ENCODE measurements around the gene ISG20L2. TPM values are rescaled to one million over a fixed set of nuclear protein-coding genes. Genes with fewer than 3 reads are reported as not detected.

Gene ISG20L2
- total RNA-seq, 1 donor from 2014 or later, result 27.5 TPM

DNA sequence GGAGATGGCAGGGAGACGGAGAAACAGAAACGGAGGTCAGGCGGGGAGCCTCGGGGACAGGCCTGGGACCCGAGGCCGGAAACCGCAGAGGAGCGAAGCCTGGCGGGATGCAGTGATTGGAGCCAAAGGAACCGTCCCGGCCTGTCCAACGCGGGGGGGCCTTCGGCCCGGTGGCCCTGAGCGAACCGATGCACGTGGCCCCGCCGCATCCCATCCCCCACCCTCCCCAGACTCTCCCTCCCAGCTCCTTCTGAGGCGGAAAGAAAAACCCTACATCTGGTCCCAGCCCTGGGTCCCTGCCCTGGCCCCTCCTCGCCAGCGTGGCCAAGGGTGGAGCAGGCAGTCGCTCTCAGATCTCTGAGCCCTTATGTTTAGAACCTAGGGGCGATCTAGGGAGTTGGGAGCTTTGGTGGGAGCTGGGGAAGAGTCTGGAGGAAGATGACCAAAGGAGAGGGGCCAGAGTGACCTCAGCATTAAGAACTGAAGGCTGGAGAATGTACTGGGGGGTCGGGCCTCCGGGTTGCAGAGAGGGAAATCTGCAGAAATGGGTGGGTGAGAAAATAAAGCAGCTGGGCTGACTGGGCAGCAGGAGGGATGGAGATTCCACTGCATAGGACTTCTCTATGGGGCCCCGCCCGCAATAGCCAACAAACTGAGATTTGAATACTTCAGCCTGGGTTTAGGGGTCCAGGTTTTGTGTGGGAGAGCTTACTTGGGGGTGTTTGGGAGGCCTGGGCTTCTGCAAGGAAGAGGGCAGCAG is 21.7 kb downstream of the ISG20L2 start:
- peak; percentile 35 for ATAC-seq

DNA sequence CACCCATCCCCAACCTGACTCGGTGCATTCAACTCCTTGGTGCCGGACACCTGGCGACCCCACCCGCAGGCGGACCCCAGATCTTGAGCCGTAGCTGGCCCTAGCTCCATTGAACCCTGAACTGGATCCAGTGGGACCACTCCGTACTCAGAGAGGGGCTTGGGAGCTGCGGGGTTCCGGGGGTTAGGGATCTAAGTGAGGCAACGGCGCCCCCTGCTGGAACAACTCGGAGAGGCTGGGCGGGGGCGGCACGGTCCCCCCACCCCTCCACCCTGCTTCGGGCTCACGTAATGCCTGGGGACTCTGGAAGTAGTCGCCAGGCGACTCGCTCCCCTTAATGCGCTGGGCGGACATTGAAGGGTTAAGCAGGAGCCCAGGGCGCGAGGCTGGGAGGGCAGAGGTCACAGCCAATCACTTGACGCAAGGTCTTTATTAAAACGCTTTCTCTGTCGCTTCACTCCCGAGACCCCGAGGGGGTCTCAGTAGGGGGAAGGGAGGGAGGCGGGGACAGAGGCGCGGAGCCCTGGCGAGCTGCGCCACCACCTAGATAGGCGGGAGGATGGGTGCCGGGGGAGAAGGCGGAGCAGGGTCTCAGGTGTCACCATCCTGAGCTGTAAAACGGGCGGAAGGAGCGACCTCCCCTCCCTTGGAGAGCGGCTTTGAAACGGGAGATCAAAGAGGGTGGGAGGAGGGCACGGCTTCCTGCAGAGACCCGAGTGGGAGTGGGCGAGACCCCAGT is 22.5 kb downstream of the ISG20L2 start:
- ATAC-seq, result peak; percentile 44

DNA sequence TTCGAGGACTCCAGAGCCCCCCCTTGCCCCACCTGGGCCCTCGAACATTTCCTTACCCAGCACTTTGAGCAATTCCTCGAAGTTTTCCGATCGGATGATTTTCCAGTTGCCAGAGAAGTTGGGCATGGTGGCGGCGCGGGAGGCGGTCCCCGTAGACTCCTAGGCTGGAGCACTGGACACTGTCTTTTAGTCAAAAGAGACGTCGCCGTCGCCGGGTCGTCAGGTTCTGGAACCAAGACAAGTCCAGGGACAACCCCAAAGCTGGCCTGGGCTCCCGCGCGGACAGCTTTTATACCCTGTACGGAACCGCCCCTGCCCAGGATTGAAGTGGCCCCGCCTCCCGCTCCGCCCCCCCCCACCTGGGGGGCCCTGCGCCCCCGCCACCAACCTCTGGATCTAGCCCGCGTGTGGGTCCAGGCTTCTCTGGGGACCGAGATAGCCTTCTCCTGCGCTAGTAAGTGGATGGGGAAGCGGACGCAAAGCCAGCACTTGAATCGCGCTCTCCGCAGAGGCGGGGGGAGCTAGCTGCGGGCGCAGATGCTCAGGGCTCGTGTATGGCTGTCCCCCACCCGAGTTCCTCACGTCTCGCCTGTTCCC is 23.1 kb downstream of the ISG20L2 start, which contains the start of gene CRABP2:
Gene CRABP2 (minus strand): TSS at position 263 of the 597 bp plus-strand sequence. CDS start 137 bp downstream, at position 126.
- ATAC-seq, result peak; percentile 11

DNA sequence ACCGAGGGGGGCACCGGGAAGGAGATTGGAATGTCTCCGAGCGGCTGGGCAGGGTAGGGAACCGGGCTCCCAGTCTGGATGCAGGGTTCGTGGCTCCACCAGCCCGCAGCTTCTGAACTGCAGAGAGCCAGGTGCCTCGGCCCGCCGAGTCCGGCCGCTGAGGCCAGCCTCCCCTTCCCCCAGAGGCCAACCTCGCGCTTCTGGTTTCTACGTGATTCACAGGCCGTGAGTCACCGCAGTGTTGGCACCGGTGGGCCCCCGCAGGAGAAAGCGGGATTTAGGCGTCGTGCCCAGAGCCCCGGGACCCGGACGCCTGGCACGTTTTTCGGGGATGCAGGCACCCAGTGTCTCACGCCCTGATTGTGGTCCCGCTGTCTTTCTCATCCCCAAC is 23.6 kb downstream of the ISG20L2 start:
- peak; percentile 48 for ATAC-seq

DNA sequence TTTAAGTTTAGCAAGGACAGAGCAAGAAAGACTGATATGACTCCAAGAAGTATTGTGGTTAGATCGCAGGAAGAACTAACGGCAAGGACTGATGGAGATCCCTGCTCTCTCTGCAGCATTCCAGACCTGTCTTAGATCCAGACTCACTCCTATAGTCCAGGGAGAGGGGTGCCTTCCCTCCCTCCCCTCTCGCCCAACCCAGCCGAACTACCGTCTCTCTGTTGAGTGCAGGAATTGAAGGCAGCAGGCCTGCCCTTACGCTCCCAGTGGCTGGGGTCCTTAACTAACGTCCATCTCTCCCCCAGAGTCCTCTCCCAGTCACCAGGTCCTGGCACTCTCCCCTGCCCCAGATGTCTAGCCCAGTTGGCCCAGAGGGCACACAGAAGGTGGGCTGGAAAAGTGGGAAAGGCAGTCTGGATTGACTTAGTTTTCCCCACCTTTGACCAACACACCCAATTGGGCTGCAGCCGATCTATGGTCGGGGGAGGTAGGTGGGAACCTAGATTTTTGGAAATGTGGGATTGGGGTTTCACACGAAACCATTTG is 24.3 kb downstream of the ISG20L2 start:
- ATAC-seq, result no peak

DNA sequence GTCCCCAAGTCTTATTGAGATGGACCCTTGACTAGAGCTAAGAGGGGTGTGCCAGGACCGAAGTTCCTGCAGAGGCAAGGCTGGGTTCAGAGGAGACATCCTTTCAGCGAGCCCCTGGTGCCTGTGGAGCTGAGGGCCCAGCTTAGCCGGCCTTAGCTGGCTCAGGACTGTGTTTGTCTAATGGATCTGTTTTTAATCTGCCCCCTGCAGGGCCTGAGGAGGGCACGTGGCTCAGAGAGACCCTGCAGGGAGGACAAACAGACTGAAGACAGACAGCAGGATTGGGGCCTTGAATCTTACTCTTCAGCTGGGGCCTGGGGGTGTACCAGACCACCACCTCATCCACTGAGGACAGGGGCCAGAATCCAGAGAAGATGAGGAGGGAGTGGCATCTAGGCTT is 24.8 kb downstream of the ISG20L2 start:
- ATAC-seq, result no peak

DNA sequence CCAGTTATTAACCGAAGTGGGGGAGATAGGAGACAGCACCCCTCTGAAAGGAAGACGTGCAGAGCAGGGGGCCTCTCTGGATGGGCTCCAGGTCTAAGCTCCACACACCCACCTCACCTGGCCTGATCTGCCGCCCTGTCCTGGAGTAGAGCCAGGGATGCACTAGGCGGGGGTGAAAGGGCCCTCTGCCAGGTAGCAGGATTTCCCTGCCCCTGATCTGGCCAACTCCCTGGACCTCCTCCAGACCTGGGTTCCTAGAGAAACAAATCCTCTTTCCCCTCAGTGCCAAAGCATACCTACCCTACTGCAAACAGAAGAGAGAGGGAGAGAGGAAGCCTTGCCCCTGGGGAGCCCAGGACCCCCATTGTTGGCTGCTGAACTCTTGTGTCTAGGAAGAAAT is 25.2 kb downstream of the ISG20L2 start:
- no peak for ATAC-seq

DNA sequence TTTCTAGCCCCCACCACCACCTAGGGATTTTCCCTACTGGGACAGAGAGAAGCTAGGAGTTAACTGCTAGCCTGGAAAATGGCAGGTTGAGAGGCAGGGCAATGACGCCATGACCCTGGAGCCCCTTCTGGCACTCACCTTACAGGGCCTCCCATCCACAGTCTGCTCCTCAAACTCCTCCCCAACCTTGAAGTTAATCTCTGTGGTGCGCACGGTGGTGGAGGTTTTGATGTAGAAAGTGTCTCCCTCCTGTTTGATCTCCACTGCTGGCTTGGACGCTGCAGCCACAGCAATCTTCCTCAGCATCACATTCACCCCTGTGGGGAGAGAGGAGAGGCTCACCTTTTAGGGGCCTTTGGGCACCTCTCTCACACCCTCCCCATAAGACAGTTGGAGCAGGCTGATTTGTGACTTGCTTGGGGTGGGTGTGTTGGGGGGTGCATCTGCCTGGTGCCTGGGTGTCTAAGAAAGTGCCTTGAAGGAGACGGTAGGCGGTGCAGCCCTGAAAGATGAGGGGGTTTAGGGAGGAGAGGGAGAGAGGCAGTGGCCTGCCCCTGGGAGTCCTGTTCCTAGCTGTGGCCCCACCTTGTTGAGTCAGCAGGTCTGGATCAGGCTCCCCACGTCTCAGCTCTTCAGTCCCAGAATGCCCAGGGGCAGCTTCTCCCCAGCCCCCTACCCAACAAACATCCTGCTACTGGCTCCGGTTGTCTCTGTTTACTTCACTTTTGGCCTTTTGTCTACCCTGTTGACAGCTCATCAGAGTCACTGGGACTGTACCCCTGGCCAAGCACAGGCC is 27.6 kb downstream of the ISG20L2 start:
- no peak for ATAC-seq

DNA sequence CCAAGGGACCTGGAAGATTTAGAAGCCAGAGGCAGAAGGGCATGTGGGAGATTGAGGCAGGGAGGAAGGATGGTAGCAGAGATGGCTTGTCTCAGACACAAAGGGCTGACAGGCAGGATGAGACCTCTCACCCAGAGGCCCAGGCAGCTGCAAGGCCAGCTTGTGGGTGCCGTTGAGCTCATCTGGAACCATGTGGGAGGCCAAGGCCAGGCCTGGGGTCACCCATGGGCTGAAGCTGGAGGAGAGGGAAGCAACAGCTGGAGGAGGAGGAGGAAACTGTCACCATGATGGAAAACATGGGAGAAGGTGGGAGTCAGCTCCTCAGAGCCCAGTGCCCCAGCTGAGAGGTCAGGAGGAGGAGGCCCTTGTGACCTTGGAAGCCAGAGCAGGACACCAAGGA is 29.6 kb downstream of the ISG20L2 start:
- no peak for ATAC-seq

DNA sequence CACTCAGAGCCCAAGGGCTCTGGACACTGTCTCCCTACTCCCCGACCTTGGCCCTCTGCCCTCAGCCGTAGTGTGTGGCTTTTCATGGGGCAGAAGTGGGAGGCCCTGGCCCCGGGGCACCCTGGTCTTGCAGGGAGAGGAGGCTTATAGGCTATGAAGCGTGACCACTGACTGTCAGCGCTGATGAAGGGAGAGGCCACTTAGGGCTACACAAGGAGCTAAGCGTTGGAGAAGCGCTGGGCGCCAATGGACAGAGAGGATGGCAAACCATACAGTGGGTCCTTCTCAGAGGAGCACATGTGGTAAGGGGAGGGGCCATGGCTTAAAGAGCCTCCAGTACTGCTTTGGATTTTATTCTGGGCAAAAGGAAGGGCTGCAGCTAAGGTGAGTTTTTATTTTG is 31.1 kb downstream of the ISG20L2 start:
- ATAC-seq, result peak; percentile 26

DNA sequence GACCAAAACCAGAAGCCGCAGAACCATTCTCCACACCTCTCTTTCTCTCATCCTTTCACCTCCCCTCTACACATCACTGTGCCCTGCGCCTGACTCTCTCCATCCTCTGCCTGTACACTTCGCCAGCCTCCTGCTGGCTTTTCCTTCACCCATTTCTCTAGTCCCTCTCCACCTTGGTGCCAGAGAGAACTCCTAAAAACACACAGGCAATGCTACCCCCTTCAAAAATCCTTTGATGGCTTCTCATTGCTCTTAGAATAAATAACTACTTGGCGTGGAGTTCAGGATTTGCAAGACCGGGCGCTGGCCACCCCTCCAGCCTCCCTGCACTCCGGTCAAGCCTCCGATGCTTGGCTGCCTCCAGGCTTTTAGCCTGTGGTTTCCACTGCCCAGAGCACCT is 31.8 kb downstream of the ISG20L2 start:
- no peak for ATAC-seq

DNA sequence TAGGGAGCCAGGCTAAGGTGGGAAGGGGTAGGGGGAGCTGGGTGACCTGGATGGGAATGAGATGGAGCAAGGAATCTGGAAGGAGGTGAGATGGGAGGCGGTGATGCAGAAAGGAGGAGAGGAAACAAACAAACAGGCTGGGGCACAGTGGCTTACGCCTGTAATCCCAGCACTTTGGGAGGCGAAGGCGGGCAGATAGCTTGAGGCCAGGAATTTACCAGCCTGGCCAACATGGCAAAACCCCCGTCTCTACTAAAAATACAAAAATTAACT is 33.9 kb downstream of the ISG20L2 start:
- no peak for ATAC-seq

DNA sequence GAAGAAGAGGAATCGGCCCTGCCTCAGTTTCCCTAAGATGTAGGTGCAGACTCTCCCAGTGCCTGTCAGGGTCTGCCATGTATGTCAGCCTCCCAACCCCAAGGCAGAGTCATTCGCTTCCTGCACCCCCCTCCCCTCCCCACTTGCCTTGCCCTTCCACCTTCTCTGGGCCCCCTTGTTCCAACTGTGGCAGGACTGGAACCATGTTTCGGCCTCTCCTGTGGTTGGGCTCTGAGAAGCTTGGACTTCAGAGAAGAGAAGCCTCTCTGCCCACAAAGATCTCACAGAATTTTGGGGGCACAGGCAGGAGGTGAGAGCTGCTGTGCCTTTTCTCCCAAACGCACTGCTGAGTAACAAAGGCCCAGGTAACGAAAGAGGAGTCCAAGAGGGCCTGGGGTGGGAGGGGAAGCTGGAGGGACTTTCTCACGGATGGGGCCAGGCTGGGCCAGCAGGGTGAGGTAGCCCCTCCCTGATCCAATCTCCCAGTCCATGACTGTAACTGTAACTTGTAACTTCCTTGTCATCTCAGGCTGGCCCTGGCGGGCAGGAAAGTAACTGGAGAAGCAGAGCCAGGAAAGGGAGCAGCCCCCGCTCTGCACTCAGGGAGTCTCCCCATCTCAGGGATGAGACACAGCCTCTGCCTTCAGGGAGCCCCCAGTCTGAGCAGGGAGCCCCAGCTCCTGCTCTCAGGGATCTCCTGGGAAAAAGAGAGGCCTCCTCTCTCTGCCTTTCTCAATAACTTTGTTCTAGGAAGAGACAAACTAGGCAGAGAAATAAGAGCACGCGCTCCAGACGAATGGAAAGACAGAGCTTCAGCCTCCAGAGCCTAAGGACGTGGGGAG is 34.5 kb downstream of the ISG20L2 start:
- ATAC-seq, result peak; percentile 46

DNA sequence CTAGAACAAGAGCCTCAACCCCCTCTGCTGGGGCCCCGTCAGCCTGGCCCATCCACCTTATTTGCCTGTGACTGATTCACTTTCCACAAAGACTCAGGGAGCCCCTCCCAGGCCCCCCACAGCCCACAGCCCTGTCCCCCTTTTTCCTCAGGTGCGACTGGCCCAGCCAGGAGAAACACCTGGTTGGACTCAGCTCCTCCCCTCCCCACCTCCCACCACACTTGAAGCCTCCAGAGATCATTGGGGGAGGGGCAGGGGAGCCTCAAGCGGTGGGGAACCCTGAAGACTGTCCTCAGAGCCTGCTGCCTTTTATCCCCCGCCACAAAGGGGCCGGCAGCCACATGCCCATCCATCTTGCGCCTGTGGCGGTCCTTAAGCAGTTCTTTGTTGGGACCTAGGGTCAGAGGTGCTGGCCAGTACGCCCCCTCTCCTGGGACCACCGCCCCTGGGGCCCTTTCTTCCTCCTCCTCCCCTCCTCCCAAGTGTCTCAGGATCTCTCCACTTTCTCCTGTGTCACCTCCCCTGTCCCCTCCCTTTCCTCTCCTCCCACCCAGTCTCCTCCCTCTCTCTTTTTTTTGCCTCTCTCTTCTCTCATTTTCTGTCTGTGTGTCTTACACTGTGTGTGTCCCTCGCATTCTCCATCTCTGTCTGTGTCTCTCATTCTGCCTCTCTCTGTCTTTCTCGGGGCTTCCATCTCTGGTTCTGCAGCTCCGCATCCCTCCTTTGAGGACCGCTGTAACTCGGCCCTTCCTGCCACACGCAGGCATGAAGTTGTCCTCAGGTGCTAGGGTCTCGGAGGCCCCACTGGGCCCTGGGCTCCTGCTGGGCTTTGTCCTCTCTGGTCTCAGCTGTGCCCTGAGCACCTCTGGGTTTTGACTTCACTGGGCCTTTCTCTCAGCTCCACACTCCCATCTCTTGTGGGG is 35.4 kb downstream of the ISG20L2 start:
- ATAC-seq, result peak; percentile 17

DNA sequence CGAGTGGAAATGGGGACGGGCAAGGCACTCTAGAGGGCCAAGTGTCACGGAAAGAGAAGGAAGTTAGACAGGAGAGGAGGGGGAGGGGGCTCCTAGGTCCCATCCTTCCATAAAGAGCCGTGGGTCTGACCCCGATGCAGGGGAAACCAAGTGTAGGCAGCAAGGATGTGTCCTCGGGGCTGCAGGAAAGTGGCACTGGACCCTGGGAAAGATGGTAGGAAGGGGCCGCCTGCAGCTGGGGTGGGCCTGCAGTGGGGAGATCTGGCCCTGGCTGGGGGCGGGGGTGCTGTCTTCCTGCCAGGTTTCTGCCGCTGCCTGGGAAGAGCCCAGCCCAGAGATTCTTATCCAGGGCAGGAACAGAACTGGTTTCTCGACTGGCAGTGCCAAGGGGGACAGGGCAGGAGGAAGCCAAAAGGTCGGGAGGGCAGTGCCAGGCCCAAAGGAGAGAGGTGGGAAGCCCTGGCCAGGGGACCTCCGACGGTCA is 36.1 kb downstream of the ISG20L2 start:
- ATAC-seq, result peak; percentile 54

DNA sequence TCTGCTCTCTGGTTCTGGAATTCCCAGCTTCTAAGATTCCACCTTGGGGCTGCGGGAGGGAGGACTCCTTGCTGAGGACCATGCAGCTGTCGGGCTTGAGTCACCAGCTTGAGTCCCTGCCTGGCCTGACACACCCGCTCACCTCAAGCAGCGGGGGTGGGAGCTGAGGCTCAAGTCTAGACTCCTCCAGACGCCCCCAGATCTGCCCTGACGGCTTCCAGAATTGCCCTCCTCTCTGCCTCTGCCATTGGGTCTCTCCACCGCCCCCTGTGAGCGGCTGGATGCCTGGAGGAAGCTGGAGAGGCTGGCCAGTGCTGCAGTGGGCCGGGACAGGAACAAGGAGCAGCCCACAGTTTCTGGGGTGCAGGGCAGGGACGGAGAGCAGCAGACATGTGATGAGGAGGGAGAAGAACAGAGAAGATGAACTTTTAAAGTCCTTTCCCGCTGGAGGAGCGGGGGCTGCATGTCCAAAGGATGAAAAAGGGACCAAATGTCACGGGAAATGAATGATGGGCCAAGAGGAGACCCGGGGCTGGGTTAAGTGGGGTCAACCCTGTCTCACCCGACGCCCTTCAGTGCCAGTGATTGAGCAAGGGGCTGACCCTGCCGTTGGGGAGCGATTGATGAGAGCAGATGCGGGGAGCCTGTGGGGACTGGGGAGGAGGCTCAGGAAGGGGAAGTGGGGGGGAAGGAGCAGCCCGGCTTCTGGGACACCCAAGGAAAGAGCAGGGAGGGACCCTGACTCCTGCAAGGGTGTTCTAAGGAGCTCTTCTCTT is 36.7 kb downstream of the ISG20L2 start:
- ATAC-seq, result peak; percentile 74

DNA sequence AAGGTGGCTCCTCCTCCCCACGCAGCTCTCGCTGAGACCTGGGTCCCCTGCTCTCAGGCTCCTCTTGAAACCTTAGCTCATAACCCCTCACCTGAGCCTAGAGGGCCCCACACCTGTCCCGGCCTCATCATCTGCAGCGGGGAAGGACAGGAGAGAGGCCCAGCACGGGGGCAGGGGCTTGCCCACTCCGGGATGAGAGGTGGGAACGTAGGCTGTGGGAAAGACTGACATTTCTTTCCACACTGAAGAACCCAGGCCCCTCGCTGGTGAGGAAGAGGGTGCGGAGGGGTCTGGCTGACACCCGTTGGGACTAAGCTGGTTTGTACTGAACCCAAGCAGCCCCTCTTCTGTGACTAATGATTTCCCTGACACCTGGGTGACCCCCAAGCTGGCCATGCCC is 37.4 kb downstream of the ISG20L2 start:
- no peak for ATAC-seq

DNA sequence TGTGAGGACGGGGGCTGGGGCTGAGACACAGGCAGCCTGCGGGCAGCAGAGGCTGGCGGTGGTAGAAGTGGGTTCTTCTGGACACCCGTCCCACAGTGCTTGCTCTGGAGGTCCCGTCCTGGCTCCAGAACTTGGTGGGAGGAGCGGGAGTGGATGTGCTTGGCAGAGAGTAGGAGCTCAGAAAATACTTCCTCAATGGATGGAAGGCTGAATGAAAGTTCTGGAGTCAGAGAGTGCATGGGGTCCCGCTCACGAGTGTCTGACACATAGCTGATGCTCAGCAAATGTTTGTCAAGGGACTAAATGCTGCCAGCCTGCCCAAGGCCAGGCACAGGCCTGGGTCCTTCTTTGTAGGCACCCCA is 37.9 kb downstream of the ISG20L2 start:
- ATAC-seq, result no peak

DNA sequence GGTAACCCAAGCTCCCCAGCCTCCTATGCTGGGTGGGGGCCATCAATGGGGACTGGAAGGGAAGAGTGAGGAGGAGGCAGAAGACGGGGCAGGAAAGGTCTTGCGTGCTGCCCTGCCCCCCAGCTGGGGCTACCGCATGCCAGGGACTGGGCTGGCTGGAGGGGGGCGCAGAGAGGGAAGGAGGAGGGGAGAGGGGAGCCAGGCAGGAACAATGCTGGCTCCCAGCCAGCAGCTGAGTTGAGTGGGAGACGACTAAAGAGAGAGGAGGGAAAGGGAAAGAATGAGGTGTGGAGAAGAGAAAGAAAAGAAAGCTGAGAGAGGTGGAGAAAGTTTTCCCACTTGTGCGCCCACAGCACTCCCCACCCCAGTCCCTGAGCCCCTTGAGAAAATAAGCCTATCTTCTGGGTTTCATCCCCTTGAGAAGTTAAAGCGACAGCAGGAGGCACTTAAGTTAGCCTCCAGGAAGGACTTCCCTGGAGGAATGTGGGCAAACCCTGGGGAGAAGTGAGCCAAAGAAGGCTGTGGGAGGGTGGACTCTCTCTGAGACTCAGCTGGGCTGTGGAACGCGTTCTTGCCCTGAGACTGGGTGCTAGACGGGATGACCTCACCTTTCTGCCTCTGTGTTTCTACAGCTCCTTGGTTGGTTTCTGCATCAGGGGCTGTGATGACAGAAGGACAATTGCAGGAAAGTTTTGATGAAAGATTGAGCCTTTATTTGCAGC is 38.5 kb downstream of the ISG20L2 start:
- peak; percentile 27 for ATAC-seq

Data from esophagus mucosa (tissue), 1 donor.